Lower leg skin (tissue), 3 donors: ENCODE measurements around the gene DSPP.

Experiments used
- CTCF ChIP-seq, 3 donors: fragments of 450-650 bp; IDR thresholded peaks; one replicate each; pipeline ENCODE4 v1.5.1; 2016; ENCODE audit warnings: antibody characterized with exemption in 3 of 3, mild to moderate bottlenecking in 3 of 3, moderate library complexity in 2 of 3
- POLR2A ChIP-seq, 2 donors: fragments of 450-650 bp; IDR thresholded peaks; one replicate each; pipeline ENCODE4 v1.6.1; 2016 to 2017; ENCODE audit warnings: antibody characterized with exemption in 2 of 2, mild to moderate bottlenecking in 1 of 2, moderate library complexity in 1 of 2

GRCh38 chr4:87659247-87659931 is 51.1 kb downstream of the DSPP start:
- TF ChIP-seq POLR2A (IDR thresholded peaks at IDR 0.05) (no peak), CTCF (IDR thresholded peaks at IDR 0.05) (no peak)
